ENCODE results near the gene TBC1D22A. TPM values are rescaled to one million over a fixed set of nuclear protein-coding genes. Genes with fewer than 3 reads are reported as not detected.
A peak's percentile ranks its signal among the peaks of the same experiment; 100 is the strongest.
"Not testable (repeated sequence)": the region's sequence is repeated elsewhere in the genome, so short reads cannot be mapped to it uniquely, and the experiment has no call there.

Gene TBC1D22A
- total and polyA plus RNA-seq, 9 of the 15 experiments (the other 6 are each of a cell fraction or from before 2014, with no cell fraction given) = 0.20 to 11.5 (median 5.2) TPM

DNA sequence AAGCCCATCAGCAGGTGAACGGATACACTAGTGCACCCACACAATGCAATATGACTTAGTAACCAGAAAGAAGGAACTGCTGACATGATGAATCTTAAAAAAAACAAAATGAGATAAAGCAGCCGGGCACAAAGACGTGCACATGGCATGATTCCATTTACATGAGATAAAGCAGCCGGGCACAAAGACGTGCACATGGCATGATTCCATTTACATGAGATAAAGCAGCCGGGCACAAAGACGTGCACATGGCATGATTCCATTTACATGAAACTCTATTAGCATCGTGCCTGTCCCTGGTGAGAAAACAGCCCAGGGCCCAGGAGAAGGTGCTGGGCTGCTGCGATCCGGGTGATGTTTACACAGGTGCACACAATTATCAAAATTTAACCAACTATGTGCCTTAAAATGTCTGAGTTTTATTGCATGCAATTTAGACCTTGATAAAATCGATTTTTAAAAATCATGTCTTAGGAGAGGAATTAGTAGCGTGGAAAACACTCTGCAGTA lies 28.2 kb upstream of the TBC1D22A start:
- not testable (repeated sequence) for H3K9ac ChIP-seq (ENCODE audit: insufficient read depth in 1 of 2, low read depth in 2 of 2, low read length in 2 of 2); BruUV-seq (replicated peaks)

DNA sequence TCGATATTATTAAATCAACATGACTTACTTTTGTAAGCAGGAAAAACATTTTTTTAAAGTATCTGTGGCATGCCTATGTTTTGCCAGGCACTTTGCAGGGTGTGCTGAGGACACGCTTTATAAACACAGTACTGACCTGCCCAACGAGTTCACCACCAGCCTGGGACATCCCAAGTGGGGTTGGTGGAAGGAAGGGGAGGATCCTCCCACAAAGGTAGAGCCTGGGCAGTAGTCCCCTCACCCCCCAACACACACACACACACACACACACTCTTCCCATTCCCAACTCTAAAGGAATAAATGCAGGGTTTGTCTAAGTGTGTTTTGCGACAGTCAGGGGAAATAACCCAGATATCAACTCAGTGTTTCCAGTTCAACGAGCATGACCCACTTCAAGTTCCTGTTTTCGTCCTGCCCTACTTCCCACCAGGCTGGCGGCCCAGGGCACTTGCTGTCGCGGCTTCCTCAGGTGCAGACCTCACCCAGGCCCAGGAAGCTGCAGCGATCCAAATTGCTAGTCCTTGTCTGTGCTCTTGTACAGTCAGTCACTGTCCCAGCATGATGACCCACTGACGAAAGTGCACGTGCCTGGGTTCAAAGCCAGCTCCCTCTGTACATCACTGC lies 27.5 kb upstream of the TBC1D22A start:
- no peak overlapping the region for H3K4me3 ChIP-seq
- POLR2A ChIA-PET = interaction anchor here (0.6 to 2.0 kb wide), 2 partner anchors 14 to 27 kb away, joined by 3 to 10 read pairs; partner anchors contain the start of gene TBC1D22A
- peak overlapping the region in 1 of 2 experiments; percentile 76; a peak in 2 of 4 replicates for H3K9ac ChIP-seq (ENCODE audit: insufficient read depth in 1 of 2, low read depth in 2 of 2, low read length in 2 of 2)

More for the DNA sequence above, 28.2 kb upstream of the TBC1D22A start:
- WGBS (ENCODE audit: insufficient coverage, low coverage, missing lambda C conversion rate) = 76% methylated on average over 11 of the region's 12 CpGs
- DNase-seq (ENCODE audit: extremely low read depth in 1 of 4, low spot score in 3 of 4); H3K9me3 ChIP-seq (replicated peaks; ENCODE audit: control insufficient read depth, insufficient read depth, low read depth, low read length); POLR2A ChIA-PET; intact Hi-C loops (cut with micrococcal nuclease); H3K9me1 ChIP-seq (ENCODE audit: control insufficient read depth, insufficient read depth, low read length); H4K20me1 ChIP-seq (replicated peaks; ENCODE audit: control insufficient read depth, insufficient read depth, low read length); ATAC-seq; H3K27me3 ChIP-seq (ENCODE audit: control insufficient read depth in 2 of 2, insufficient read depth in 2 of 2, low read length in 2 of 2); H3K36me3 ChIP-seq (ENCODE audit: control insufficient read depth, insufficient read depth, low read length); H3K4me3 ChIP-seq; H3K27ac ChIP-seq (ENCODE audit: extremely low read depth, low read depth, low read length); in situ Hi-C loops (cut with MboI); CTCF ChIA-PET (ENCODE audit: low intra/inter-chr PET ratio); H2AFZ ChIP-seq (ENCODE audit: low read depth, low read length); FAIRE-seq; H3K4me2 ChIP-seq (ENCODE audit: insufficient read depth, low read length): not testable (repeated sequence)
- Histone ChIP-seq H3K4me1 (replicated peaks in 1 of 2; ENCODE audit: control insufficient read depth in 2 of 2, insufficient read depth in 2 of 2, low read length in 2 of 2) (peaks cover 5 to 43% of the 10 kb centered on the region in 2 experiments; a peak in 4 of 5 replicates), H3K79me2 (ENCODE audit: control insufficient read depth, insufficient read depth, low read length) (peaks cover 29% of the 10 kb centered on the region)
- TF ChIP-seq ZNF316 (IDR thresholded peaks at IDR 0.05) = 0 out of 2 replicates have a peak, but pooled peaks have one; percentile 3

More for the DNA sequence above, 27.5 kb upstream of the TBC1D22A start:
- no peak for FAIRE-seq
- Histone ChIP-seq H3K79me2 (ENCODE audit: control insufficient read depth, insufficient read depth, low read length) (peaks cover 29% of the 10 kb centered on the region), H3K9me1 (ENCODE audit: control insufficient read depth, insufficient read depth, low read length) (no peaks in the 10 kb centered on the region), H3K36me3 (ENCODE audit: control insufficient read depth, insufficient read depth, low read length) (no peaks in the 10 kb centered on the region; the same call in 2 of the 3 replicates), H4K20me1 (replicated peaks; ENCODE audit: control insufficient read depth, insufficient read depth, low read length) (no peaks in the 10 kb centered on the region), H3K9me3 (replicated peaks; ENCODE audit: control insufficient read depth, insufficient read depth, low read depth, low read length) (no peaks in the 10 kb centered on the region), H3K4me2 (ENCODE audit: insufficient read depth, low read length) (no peak overlapping the region; the same call in 1 of the 2 replicates), H3K27ac (ENCODE audit: extremely low read depth, low read depth, low read length) (no peak overlapping the region), H3K4me1 (replicated peaks in 1 of 2; ENCODE audit: control insufficient read depth in 2 of 2, insufficient read depth in 2 of 2, low read length in 2 of 2) (peaks cover 5 to 47% of the 10 kb centered on the region in 2 experiments; a peak in 4 of 5 replicates), H2AFZ (ENCODE audit: low read depth, low read length) (no peak overlapping the region), H3K27me3 (ENCODE audit: control insufficient read depth in 2 of 2, insufficient read depth in 2 of 2, low read length in 2 of 2) (no peaks in the 10 kb centered on the region)
- ATAC-seq = no peak
- in situ Hi-C loops (cut with MboI) (no loop called here), intact Hi-C loops (cut with micrococcal nuclease) (no loop called here)
- no peak for DNase-seq (ENCODE audit: extremely low read depth in 1 of 4, low spot score in 3 of 4)
- 59% methylated on average over 10 of the region's 12 CpGs for WGBS (ENCODE audit: insufficient coverage, low coverage, missing lambda C conversion rate)
- 0 out of 2 replicates have a peak, but pooled peaks have one; percentile 49 for TF ChIP-seq SPI1 (IDR thresholded peaks at IDR 0.05; ENCODE audit: borderline replicate concordance, low read depth, low read length)
- TF ChIP-seq, protein P1, sequence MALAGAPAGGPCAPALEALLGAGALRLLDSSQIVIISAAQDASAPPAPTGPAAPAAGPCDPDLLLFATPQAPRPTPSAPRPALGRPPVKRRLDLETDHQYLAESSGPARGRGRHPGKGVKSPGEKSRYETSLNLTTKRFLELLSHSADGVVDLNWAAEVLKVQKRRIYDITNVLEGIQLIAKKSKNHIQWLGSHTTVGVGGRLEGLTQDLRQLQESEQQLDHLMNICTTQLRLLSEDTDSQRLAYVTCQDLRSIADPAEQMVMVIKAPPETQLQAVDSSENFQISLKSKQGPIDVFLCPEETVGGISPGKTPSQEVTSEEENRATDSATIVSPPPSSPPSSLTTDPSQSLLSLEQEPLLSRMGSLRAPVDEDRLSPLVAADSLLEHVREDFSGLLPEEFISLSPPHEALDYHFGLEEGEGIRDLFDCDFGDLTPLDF (CRISPR knock-in tag; IDR thresholded peaks at IDR 0.05) = no peak
- TF ChIP-seq BRD9 (IDR thresholded peaks at IDR 0.05; ENCODE audit: low read depth, partially characterized antibody) = no peak
- TF ChIP-seq EP400 (IDR thresholded peaks at IDR 0.05) = no peak
- TF ChIP-seq, protein P2, sequence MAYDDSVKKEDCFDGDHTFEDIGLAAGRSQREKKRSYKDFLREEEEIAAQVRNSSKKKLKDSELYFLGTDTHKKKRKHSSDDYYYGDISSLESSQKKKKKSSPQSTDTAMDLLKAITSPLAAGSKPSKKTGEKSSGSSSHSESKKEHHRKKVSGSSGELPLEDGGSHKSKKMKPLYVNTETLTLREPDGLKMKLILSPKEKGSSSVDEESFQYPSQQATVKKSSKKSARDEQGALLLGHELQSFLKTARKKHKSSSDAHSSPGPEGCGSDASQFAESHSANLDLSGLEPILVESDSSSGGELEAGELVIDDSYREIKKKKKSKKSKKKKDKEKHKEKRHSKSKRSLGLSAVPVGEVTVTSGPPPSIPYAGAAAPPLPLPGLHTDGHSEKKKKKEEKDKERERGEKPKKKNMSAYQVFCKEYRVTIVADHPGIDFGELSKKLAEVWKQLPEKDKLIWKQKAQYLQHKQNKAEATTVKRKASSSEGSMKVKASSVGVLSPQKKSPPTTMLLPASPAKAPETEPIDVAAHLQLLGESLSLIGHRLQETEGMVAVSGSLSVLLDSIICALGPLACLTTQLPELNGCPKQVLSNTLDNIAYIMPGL (CRISPR knock-in tag; IDR thresholded peaks at IDR 0.05) = no peak
- no peak for TF ChIP-seq ZNF224 (CRISPR knock-in tag; IDR thresholded peaks at IDR 0.05)
- CTCF ChIA-PET (ENCODE audit: low intra/inter-chr PET ratio) = no interaction called here
- BruUV-seq (replicated peaks) = no TSS peak

Data from K562 (cell line).